OCI-LY1 (cell line): ENCODE measurements around the gene IL11.
A peak's percentile ranks its signal among the peaks of the same experiment; 100 is the strongest.

ENCODE experiments used
- H2AFZ ChIP-seq: fragments of 200-600 bp; sonication (generic), shearing (Covaris generic); 2 replicates; pipeline ENCODE4 v1.6.0; 2014; ENCODE audit warnings: antibody characterized with exemption, mild to moderate bottlenecking, low read length
- H3F3A ChIP-seq: fragments of 200-600 bp; sonication (generic), shearing (Covaris generic); 2 replicates; pipeline ENCODE4 v1.6.0; 2014; ENCODE audit warnings: mild to moderate bottlenecking, antibody characterized with exemption, low read length, moderate library complexity; ENCODE audit not compliant: insufficient read depth
- H3K27ac ChIP-seq: fragments of 200-600 bp; sonication (generic); 2 replicates; pipeline ENCODE4 v1.5.1; 2014; ENCODE audit warnings: low read length, mixed run types, mild to moderate bottlenecking, low read depth; ENCODE audit not compliant: poor library complexity, severe bottlenecking
- H3K27me3 ChIP-seq: fragments of 200-600 bp; sonication (generic); 2 replicates; pipeline ENCODE4 v1.6.0; 2014; ENCODE audit warnings: antibody characterized with exemption, mild to moderate bottlenecking, low read length, moderate library complexity; ENCODE audit not compliant: insufficient read depth
- H3K36me3 ChIP-seq: fragments of 200-600 bp; sonication (generic); 2 replicates; pipeline ENCODE4 v1.6.1; 2014; ENCODE audit warnings: mild to moderate bottlenecking, antibody characterized with exemption, low read length, moderate library complexity, mixed read lengths; ENCODE audit not compliant: insufficient read depth
- H3K4me1 ChIP-seq: fragments of 200-600 bp; sonication (generic); 2 replicates; pipeline ENCODE4 v1.5.1; 2014; ENCODE audit warnings: mild to moderate bottlenecking, low read length, moderate library complexity; ENCODE audit not compliant: insufficient read depth, severe bottlenecking
- H3K4me2 ChIP-seq: fragments of 200-600 bp; sonication (generic), shearing (Covaris generic); 2 replicates; pipeline ENCODE4 v1.6.1; 2014; ENCODE audit warnings: low read length
- H3K4me3 ChIP-seq: fragments of 200-600 bp; sonication (generic); 2 replicates; pipeline ENCODE4 v1.5.1; 2014; ENCODE audit warnings: low read length, low read depth, mild to moderate bottlenecking, mixed read lengths; ENCODE audit not compliant: poor library complexity, severe bottlenecking
- H3K79me2 ChIP-seq: fragments of 200-600 bp; shearing (Covaris generic); 2 replicates; pipeline ENCODE4 v1.6.1; 2016; ENCODE audit warnings: mixed run types, low read length, mixed read lengths; ENCODE audit not compliant: insufficient read depth
- H3K9ac ChIP-seq: fragments of 200-600 bp; sonication (generic), shearing (Covaris generic); 2 replicates; pipeline ENCODE4 v1.6.1; 2014; ENCODE audit warnings: mild to moderate bottlenecking, low read length, mixed read lengths
- H3K9me2 ChIP-seq: fragments of 200-600 bp; sonication (generic), shearing (Covaris generic); 2 replicates; pipeline ENCODE4 v1.6.1; 2014; ENCODE audit warnings: low read depth, mild to moderate bottlenecking, low read length, mixed read lengths
- H3K9me3 ChIP-seq: fragments of 200-600 bp; shearing (Covaris generic); 2 replicates; pipeline ENCODE4 v1.6.1; 2014; ENCODE audit warnings: low read length, mixed read lengths
- H4K20me1 ChIP-seq: fragments of 200-600 bp; sonication (generic), shearing (Covaris generic); 2 replicates; pipeline ENCODE4 v1.6.0; 2016; ENCODE audit warnings: mild to moderate bottlenecking, low read length; ENCODE audit not compliant: insufficient read depth
- CTCF ChIP-seq: fragments of 200-600 bp; sonication (generic), shearing (Covaris generic); IDR thresholded peaks from 2 replicates; pipeline ENCODE4 v1.5.1; 2017; ENCODE audit warnings: mild to moderate bottlenecking, antibody characterized with exemption, low read length, moderate library complexity, mixed read lengths
- EZH2 ChIP-seq: fragments of 200-600 bp; sonication (generic), shearing (Covaris generic); IDR thresholded peaks from 2 replicates; pipeline ENCODE4 v1.8.0; 2017; ENCODE audit warnings: borderline replicate concordance, mixed run types, mild to moderate bottlenecking, antibody characterized with exemption, low read length, moderate library complexity, mixed read lengths

IL11 gene

GRCh38 chr19:55340784-55341147, 29.5 kb downstream of the IL11 start:
- Histone ChIP-seq H3K4me1 (peaks cover 25% of the 10 kb centered on the region), H2AFZ (no peak overlapping the region), H3K4me3 (peak overlapping the region; percentile 73), H3K4me2 (peak overlapping the region; percentile 89), H3K27ac (no peak overlapping the region), H3K79me2 (no peaks in the 10 kb centered on the region), H3K9me2 (no peaks in the 10 kb centered on the region), H3K27me3 (no peaks in the 10 kb centered on the region), H4K20me1 (no peaks in the 10 kb centered on the region), H3K9ac (peak overlapping the region; percentile 85), H3K36me3 (peaks cover 14% of the 10 kb centered on the region), H3F3A (no peaks in the 10 kb centered on the region), H3K9me3 (no peaks in the 10 kb centered on the region)
- TF ChIP-seq CTCF, result peak; percentile 45; the same call in 1 of the 2 replicates
- no peak for TF ChIP-seq EZH2

GRCh38 chr19:55339889-55340783, 30.1 kb downstream of the IL11 start:
- Histone ChIP-seq H3F3A (no peaks in the 10 kb centered on the region), H3K4me2 (peak overlapping the region; percentile 89), H3K79me2 (no peaks in the 10 kb centered on the region), H3K4me3 (peak overlapping the region; percentile 73), H3K36me3 (peaks cover 14% of the 10 kb centered on the region), H2AFZ (no peak overlapping the region), H4K20me1 (no peaks in the 10 kb centered on the region), H3K9me3 (no peaks in the 10 kb centered on the region), H3K9me2 (no peaks in the 10 kb centered on the region), H3K27ac (no peak overlapping the region), H3K27me3 (no peaks in the 10 kb centered on the region), H3K9ac (peak overlapping the region; percentile 85), H3K4me1 (peaks cover 25% of the 10 kb centered on the region)
- no peak for TF ChIP-seq CTCF
- TF ChIP-seq EZH2, result no peak

- H3K9ac ChIP-seq, result peak within 1 kb of the TSS; percentile 85
- TF ChIP-seq CTCF (no peak), EZH2 (no peak)
- no peaks in the 10 kb centered on the region for H3K9me2 ChIP-seq
- H3K27ac ChIP-seq, result peak within 1 kb of the TSS; percentile 62
- peaks cover 25% of the 10 kb centered on the region for H3K4me1 ChIP-seq
- peaks cover 14% of the 10 kb centered on the region for H3K36me3 ChIP-seq
- H3K4me2 ChIP-seq, result peak within 1 kb of the TSS; percentile 89
- no peaks in the 10 kb centered on the region for H3K27me3 ChIP-seq
- H3K4me3 ChIP-seq, result peak within 1 kb of the TSS; percentile 73
- H3K79me2 ChIP-seq, result no peaks in the 10 kb centered on the region
- no peaks in the 10 kb centered on the region for H3F3A ChIP-seq
- H3K9me3 ChIP-seq, result no peaks in the 10 kb centered on the region
- peak within 1 kb of the TSS; percentile 72 for H2AFZ ChIP-seq
- H4K20me1 ChIP-seq, result no peaks in the 10 kb centered on the region
Measured at GRCh38 chr19:55339105-55339888, 31.0 kb downstream of the IL11 start, which contains the start of gene KMT5C. KMT5C (plus strand) TSS chr19:55339876; CDS start chr19:55341937, 2,061 bp downstream.
